Ramos (cell line): ENCODE results near the gene SLC48A1.

ENCODE experiments used
- in situ Hi-C: fragments of 300-500 bp; cut with MboI; formaldehyde crosslinking; loops from one replicate; pipeline ENCODE4 v1.14.3; 2022; ENCODE audit warnings: low sequenced_read_pairs; ENCODE audit not compliant: unreplicated experiment

Gene SLC48A1

DNA sequence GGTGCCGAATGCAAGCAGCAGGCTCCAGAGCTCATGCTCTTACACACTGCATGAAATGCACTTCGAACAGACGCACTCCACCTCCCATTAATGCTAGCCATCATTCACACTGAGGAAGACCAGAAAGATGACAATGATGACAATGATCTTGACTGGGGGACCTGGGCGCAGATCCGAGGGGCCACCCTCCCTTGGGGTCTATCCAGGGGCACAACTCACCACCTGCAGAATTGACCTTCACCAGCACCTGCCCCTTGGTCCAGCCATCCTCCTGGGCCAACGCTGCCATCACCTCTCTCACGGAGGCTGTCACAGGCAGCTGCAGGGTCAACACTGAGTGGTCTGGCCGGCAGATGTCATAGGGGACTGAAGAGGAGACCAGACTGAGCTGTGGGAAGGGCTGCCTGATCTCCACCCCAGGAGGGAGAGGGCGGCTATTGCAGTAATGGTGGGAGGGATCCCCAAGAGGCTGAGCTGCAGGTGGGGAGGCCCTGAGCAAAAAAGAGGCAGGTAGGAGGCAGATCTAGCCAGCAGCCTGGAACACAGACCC lies 29.7 kb upstream of the SLC48A1 start:
- in situ Hi-C loops = no loop called here

GRCh38 chr12:47744005-47744651 lies 28.9 kb upstream of the SLC48A1 start:
- in situ Hi-C loops = no loop called here

- in situ Hi-C loops = no loop called here
These were observed 28.1 kb upstream of the SLC48A1 start for GRCh38 chr12:47744778-47745436.

- in situ Hi-C loops = no loop called here
These were observed 27.5 kb upstream of the SLC48A1 start for GRCh38 chr12:47745485-47746041.

DNA sequence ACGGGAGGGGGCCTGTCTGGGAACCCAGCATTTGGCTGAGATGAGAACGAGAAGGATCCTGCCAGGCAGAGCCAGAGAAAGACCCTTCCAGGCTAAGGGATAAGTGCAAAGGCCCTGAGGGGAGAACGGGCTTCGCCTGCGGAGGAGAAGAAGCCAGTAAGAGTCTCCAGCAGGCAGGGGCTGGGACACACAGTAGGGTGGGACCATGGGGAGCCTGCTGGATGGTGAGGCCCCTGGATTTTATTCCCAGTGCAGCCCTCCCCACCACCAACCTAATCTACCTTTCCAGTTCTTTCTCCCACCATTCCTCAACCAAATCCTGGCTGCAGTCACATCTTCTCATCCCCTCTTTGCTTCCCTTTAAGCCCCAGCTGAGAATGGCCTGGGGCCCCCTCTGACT lies 27.0 kb upstream of the SLC48A1 start:
- in situ Hi-C loops = no loop called here

DNA sequence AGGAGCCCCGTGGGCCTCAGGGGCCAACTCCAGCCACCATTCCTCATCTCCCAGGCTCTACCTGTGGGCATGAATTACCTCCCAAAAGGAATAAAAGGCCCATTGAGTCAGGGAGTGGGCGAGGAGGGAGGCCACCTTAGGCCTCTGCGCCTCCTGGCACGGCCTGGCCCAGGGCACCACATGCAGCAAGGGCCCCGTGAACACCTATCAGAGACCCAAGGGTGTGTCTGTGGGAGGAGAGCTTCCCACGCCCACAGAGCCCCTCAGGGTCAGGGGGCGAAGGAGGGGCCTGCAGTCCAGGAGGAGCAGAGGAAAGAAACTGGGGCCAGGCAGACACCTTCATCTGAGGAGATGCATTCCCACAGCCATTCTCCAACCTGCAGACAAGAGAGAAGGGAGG lies 26.5 kb upstream of the SLC48A1 start:
- in situ Hi-C loops = no loop called here

DNA sequence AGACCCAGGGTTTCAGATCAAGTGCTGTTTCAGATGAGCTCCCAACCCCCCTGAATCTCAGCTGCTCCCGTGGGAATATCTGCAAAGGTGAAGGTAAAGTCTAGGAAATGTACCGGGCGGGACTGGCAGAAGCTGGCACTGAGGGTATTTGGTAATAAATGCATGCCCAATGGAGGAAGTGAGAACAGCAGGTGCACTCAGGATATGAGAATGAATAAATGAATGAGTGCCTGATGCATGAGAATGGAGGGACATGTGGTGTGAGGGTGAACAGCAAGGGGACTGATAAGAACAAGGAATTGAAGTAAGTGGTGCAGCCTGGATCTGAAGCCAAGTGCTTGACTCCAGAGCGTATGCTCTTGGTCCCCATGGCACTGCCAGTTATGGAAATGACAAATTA lies 25.9 kb upstream of the SLC48A1 start:
- in situ Hi-C loops = no loop called here

GRCh38 chr12:47747596-47748506 lies 25.2 kb upstream of the SLC48A1 start:
- in situ Hi-C loops = no loop called here

DNA sequence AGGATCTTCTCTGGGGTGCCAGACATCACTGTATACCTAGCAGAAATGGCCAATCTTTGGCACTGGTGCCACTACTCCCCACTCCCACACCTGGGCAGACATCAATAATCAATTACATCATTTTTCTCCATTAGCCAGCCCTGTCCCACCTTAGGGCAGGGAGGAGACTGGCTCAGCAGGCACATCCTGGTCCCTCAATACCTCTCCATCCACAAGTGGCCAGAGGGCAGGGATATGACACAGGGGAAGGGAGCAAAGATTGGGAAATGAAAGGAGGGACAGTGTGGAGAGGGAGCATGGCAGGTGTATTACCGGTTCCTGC lies 24.6 kb upstream of the SLC48A1 start:
- in situ Hi-C loops = no loop called here

GRCh38 chr12:47748899-47749298 lies 24.1 kb upstream of the SLC48A1 start:
- in situ Hi-C loops = no loop called here

- in situ Hi-C loops = no loop called here
These were observed 22.7 kb upstream of the SLC48A1 start for GRCh38 chr12:47750229-47750798.

DNA sequence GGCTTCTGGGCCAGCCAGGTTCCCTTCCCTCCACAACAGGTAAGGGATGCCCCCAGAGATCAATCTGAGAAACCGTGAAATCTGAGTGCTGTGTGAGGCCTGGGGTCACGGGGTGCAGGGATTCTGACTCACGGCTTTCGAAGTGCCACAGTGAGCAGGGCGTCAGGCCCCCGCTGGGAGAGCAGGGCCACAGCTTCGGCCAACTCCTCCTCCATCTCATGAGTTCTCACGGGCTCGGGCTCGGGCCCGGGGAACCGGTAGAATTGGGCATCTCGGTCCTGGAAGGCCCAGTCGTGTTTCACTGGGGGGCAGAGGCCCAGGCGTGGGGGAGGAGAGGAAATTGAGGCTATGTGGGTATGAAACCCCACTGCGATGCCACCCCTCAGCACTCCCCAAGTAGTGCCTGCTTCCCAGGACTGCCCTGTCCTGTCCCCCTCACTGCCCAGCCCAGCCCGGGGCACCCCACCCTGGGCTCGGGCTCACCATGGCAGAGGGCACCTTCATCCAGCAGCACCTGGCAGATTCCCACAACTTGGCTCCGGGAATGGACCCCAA lies 22.0 kb upstream of the SLC48A1 start:
- in situ Hi-C loops = no loop called here

DNA sequence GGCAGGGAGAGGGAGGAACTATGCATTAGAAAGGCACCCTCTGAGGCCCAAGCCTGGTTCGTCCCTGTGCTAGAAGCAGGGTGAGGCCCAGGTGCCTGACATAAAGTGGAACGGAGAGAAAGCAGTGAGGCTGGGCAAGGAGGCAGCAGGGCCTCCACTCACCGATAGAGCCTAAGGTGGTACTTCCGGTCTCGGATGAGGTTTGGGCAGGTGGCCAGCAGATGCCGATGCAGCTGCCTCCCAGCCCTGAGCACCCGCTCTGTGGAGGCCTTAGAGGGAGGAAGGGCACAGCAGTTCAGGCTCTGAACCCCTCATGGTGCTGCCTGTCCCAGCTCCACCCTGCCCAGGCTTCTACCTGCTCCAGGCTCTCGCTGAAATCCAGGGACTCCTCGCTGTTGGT lies 21.5 kb upstream of the SLC48A1 start:
- in situ Hi-C loops = no loop called here

- in situ Hi-C loops = no loop called here
These were observed 20.9 kb upstream of the SLC48A1 start for GRCh38 chr12:47752121-47752520.

DNA sequence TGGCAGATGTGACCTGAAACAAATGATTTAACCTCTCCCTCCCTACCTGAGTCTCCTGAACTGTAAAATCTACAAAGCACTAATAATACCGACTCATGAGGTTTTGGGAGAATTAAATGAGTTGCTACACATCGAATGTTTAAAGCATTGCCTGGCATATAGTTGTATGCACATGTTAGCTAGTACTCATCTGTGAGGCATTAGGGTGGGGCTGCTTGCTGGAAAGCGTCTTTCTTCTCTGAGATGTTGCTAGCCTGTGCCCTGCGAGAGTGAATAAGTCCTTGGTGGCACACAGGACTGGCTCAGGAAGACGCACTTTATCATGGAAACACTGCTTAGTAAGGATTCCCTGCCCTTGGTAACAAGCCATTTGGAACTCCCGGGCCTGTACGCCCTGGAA lies 20.5 kb upstream of the SLC48A1 start:
- in situ Hi-C loops = no loop called here

DNA sequence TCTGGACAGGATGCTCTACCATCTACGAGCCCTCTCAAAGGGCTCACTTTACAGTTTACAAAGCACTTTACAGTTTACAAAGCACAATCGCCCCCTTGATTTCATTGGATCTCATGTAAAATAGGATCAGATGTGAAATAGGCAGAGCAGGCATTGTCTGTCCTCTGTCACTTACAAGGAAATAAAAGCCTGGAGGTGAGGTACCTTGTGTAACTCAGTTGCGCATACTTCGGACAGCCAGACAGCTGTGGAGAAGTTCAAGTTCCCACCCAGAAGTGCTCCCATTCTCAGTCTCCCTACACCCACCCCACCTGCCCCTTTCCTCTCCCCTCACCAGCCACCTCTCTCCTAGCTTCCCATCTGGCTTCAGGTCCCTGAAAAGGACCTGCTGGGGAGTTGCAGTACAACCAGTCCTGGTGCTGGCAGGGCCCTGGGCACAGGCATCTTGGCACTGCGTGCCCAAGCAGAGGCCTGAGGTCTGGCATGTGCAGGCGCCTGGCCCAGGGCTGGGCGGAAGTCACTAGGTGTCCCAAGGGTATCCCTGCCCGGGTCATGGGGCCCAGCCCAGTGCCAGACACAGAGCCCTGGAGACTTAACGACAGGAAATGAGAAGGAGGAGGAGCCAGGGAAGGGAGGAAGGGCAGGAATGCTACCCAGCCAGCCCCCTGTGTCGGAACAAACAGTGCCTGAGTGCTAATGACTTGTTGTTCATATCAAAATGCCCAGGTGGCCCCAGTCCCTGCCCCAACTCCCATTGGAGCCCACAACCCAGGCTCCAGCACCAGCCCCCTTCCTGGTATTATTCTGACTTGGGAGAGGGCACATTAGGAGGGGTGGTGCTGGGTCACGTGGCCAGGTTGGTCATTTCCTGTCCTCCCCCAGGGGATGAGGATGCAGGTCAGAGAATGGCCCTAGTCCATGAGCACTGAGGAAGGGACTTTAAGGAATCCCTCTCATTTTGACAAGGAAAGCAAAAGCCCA lies 19.7 kb upstream of the SLC48A1 start:
- in situ Hi-C loops = no loop called here

GRCh38 chr12:47754126-47754525 lies 18.9 kb upstream of the SLC48A1 start:
- in situ Hi-C loops = no loop called here

GRCh38 chr12:47754881-47755280 lies 18.2 kb upstream of the SLC48A1 start:
- in situ Hi-C loops = no loop called here
